H9 (cell line): ENCODE results near the gene KLF17. TPM values are rescaled to one million over a fixed set of nuclear protein-coding genes. Genes with fewer than 3 reads are reported as not detected.

ENCODE experiments used
- DNase-seq: peaks from one replicate; pipeline ENCODE4 v3.0.0-alpha.2; 2017
- H2AFZ ChIP-seq: one replicate; pipeline ENCODE4 v1.6.1; 2013; ENCODE audit warnings: mild to moderate bottlenecking, low read length, control low read depth, moderate library complexity
- H2AK5ac ChIP-seq: 2 replicates; pipeline ENCODE4 v1.6.1; 2013; ENCODE audit warnings: low read length, control low read depth, mixed read lengths; ENCODE audit not compliant: insufficient read length
- H2BK120ac ChIP-seq: one replicate; pipeline ENCODE4 v1.6.1; 2013; ENCODE audit warnings: low read depth, mild to moderate bottlenecking, low read length, control low read depth, inconsistent platforms; ENCODE audit not compliant: poor library complexity, severe bottlenecking
- H2BK12ac ChIP-seq: 2 replicates; pipeline ENCODE4 v1.6.1; 2013; ENCODE audit warnings: low read length, control low read depth, mixed read lengths, low read depth; ENCODE audit not compliant: insufficient read length
- H2BK15ac ChIP-seq: 2 replicates; pipeline ENCODE4 v1.6.1; 2013; ENCODE audit warnings: low read depth, low read length, control low read depth
- H2BK20ac ChIP-seq: one replicate; pipeline ENCODE4 v1.6.1; 2013; ENCODE audit warnings: low read depth, mild to moderate bottlenecking, low read length, control low read depth, inconsistent platforms; ENCODE audit not compliant: poor library complexity, severe bottlenecking
- H2BK5ac ChIP-seq: 2 replicates; pipeline ENCODE4 v1.6.1; 2013; ENCODE audit warnings: low read length, control low read depth, mixed read lengths; ENCODE audit not compliant: insufficient read length
- H3K14ac ChIP-seq: 2 replicates; pipeline ENCODE4 v1.6.1; 2013; ENCODE audit warnings: low read length, control low read depth; ENCODE audit not compliant: insufficient read depth
- H3K18ac ChIP-seq: 2 replicates; pipeline ENCODE4 v1.6.1; 2013; ENCODE audit warnings: low read depth, mild to moderate bottlenecking, mixed read lengths, low read length, control low read depth; ENCODE audit not compliant: insufficient read length
- H3K23ac ChIP-seq: 2 replicates; pipeline ENCODE4 v1.6.1; 2013; ENCODE audit warnings: low read length, control low read depth, mixed read lengths, low read depth; ENCODE audit not compliant: insufficient read length
- H3K23me2 ChIP-seq: 2 replicates; pipeline ENCODE4 v1.6.1; 2013; ENCODE audit warnings: low read depth, mild to moderate bottlenecking, mixed read lengths, low read length, control low read depth; ENCODE audit not compliant: insufficient read length, poor library complexity, severe bottlenecking
- H3K27ac ChIP-seq: 2 replicates; pipeline ENCODE4 v1.5.1; 2013; ENCODE audit warnings: low read length, control low read depth, mixed read lengths, low read depth; ENCODE audit not compliant: insufficient read length
- H3K27me3 ChIP-seq: 2 replicates; pipeline ENCODE4 v1.6.1; 2013; ENCODE audit warnings: low read length, control low read depth, inconsistent platforms; ENCODE audit not compliant: insufficient read depth
- H3K4ac ChIP-seq: 2 replicates; pipeline ENCODE4 v1.6.1; 2013; ENCODE audit warnings: low read depth, mild to moderate bottlenecking, control low read depth, inconsistent platforms, low read length, moderate library complexity
- H3K4me1 ChIP-seq: 2 replicates; pipeline ENCODE4 v1.6.1; 2013; ENCODE audit warnings: low read length, control low read depth, inconsistent platforms; ENCODE audit not compliant: insufficient read depth
- H3K4me2 ChIP-seq: 2 replicates; pipeline ENCODE4 v1.6.1; 2013; ENCODE audit warnings: low read length, control low read depth, mixed read lengths; ENCODE audit not compliant: insufficient read length, insufficient read depth
- H3K56ac ChIP-seq: 2 replicates; pipeline ENCODE4 v1.6.1; 2013; ENCODE audit warnings: low read depth, mild to moderate bottlenecking, mixed read lengths, low read length, control low read depth; ENCODE audit not compliant: insufficient read length
- H3K79me1 ChIP-seq: 2 replicates; pipeline ENCODE4 v1.6.1; 2013; ENCODE audit warnings: low read depth, mild to moderate bottlenecking, moderate library complexity, low read length, control low read depth, inconsistent platforms; ENCODE audit not compliant: insufficient read depth, poor library complexity, severe bottlenecking
- H3K79me2 ChIP-seq: 2 replicates; pipeline ENCODE4 v1.6.1; 2013; ENCODE audit warnings: low read length, control low read depth, inconsistent platforms; ENCODE audit not compliant: insufficient read depth
- H3K9ac ChIP-seq: 2 replicates; pipeline ENCODE4 v1.6.1; 2013; ENCODE audit warnings: low read length, control low read depth, mixed read lengths; ENCODE audit not compliant: insufficient read length; ENCODE audit errors: extremely low read depth
- H3K9me3 ChIP-seq: one replicate; pipeline ENCODE4 v1.6.1; 2013; ENCODE audit warnings: low read depth, low read length, inconsistent platforms; ENCODE audit not compliant: control insufficient read depth
- H3T11ph ChIP-seq: one replicate; pipeline ENCODE4 v1.6.1; 2013; ENCODE audit warnings: mild to moderate bottlenecking, low read length, control low read depth, inconsistent platforms
- H4K20me1 ChIP-seq: one replicate; pipeline ENCODE4 v1.6.1; 2013; ENCODE audit not compliant: control insufficient read depth, insufficient read length, insufficient read depth
- H4K5ac ChIP-seq: 2 replicates; pipeline ENCODE4 v1.6.1; 2013; ENCODE audit warnings: low read depth, mild to moderate bottlenecking, mixed read lengths, low read length, control low read depth; ENCODE audit not compliant: insufficient read length
- H4K8ac ChIP-seq: replicated peaks from 2 replicates; pipeline ENCODE4 v1.6.1; 2013; ENCODE audit warnings: low read length, control low read depth, mixed read lengths, low read depth; ENCODE audit not compliant: insufficient read length
- H4K91ac ChIP-seq: 2 replicates; pipeline ENCODE4 v1.6.1; 2013; ENCODE audit warnings: low read depth, mild to moderate bottlenecking, moderate library complexity, mixed read lengths, low read length, control low read depth; ENCODE audit not compliant: insufficient read length
- H3K27ac Mint-ChIP-seq, 3 experiments: 2 replicates in 2 of 3; 3 replicates in 1 of 3; pipeline ENCODE4 v1.8.0; 2020 to 2021; ENCODE audit warnings: mixed read lengths in 3 of 3, mild to moderate bottlenecking in 1 of 3, moderate library complexity in 1 of 3
- H3K27me3 Mint-ChIP-seq: 2 replicates; pipeline ENCODE4 v1.8.0; 2021; ENCODE audit warnings: low read depth, mild to moderate bottlenecking, moderate library complexity, mixed read lengths
- H3K36me3 Mint-ChIP-seq, 3 experiments: 2 replicates in 2 of 3; 3 replicates in 1 of 3; pipeline ENCODE4 v1.8.0; 2020 to 2021; ENCODE audit warnings: low read depth in 3 of 3, mixed read lengths in 3 of 3; ENCODE audit not compliant: insufficient read depth in 1 of 3
- H3K4me1 Mint-ChIP-seq, 2 experiments: 2 replicates each; pipeline ENCODE4 v1.8.0; 2020; ENCODE audit warnings: mixed read lengths in 2 of 2
- H3K4me3 Mint-ChIP-seq, 2 experiments: 2 replicates in 1 of 2; 3 replicates in 1 of 2; pipeline ENCODE4 v1.8.0; 2020 to 2021; ENCODE audit warnings: mild to moderate bottlenecking in 2 of 2, mixed read lengths in 2 of 2, moderate library complexity in 1 of 2
- H3K9me3 Mint-ChIP-seq, 2 experiments: 2 replicates in 1 of 2; 3 replicates in 1 of 2; pipeline ENCODE4 v1.8.0; 2020; ENCODE audit warnings: mild to moderate bottlenecking in 2 of 2, mixed read lengths in 2 of 2, moderate library complexity in 1 of 2
- CTCF ChIP-seq: fragments of 200-600 bp; sonication (generic); conservative IDR thresholded peaks from 3 replicates; pipeline ENCODE4 v1.8.0; 2021; ENCODE audit warnings: antibody characterized with exemption, mild to moderate bottlenecking
- WGBS: extraction: QIAGEN DNeasy Blood & Tissue Kit; methylation state at CpG from one replicate; pipeline ENCODE4 v1.1.7; 2013; ENCODE audit warnings: missing lambda C conversion rate, low lambda C conversion rate, mixed read lengths; ENCODE audit not compliant: insufficient read length; ENCODE audit errors: extremely low coverage; 5-methylcytosine and 5-hydroxymethylcytosine counted together
- total RNA-seq: library from RNA; stranded (reverse); gene quantifications from 2 replicates; pipeline ENCODE4 v1.2.1, GENCODE V29; 2021

Gene KLF17
- total RNA-seq, 1 experiment from 2014 or later, result 0.09 TPM

- H3K27me3 Mint-ChIP-seq, result peaks cover 12% of the 10 kb centered on the region
Measured at GRCh38 chr1:44100183-44100868, 18.3 kb upstream of the KLF17 start.

More at GRCh38 chr1:44100183-44100868, 18.3 kb upstream of the KLF17 start:
- no peak overlapping the region for H3K9ac ChIP-seq
- no peaks in the 10 kb centered on the region for H4K20me1 ChIP-seq
- H3T11ph ChIP-seq, result no peak overlapping the region
- no peaks in the 10 kb centered on the region for H3K27me3 ChIP-seq
- H3K79me2 ChIP-seq, result no peaks in the 10 kb centered on the region
- no peak overlapping the region for H4K8ac ChIP-seq
- no peak overlapping the region for H2BK20ac ChIP-seq
- H3K9me3 ChIP-seq, result no peaks in the 10 kb centered on the region
- H3K4ac ChIP-seq, result no peak overlapping the region
- no peak overlapping the region for H4K5ac ChIP-seq
- no peaks in the 10 kb centered on the region for H3K4me1 ChIP-seq
- no peak overlapping the region for H4K91ac ChIP-seq
- Mint-ChIP-seq H3K4me3 (no peak overlapping the region), H3K9me3 (peaks cover 7 to 15% of the 10 kb centered on the region in 2 experiments; a peak in 4 of 5 replicates), H3K36me3 (peaks cover 0 to 6% (median 3%) of the 10 kb centered on the region in 3 experiments; a peak in 3 of 7 replicates), H3K4me1 (peaks cover 2 to 4% of the 10 kb centered on the region in 2 experiments; a peak in 1 of 4 replicates), H3K27ac (no peak overlapping the region)
- no peaks in the 10 kb centered on the region for H3K79me1 ChIP-seq
- H3K23ac ChIP-seq, result no peak overlapping the region
- peaks cover 4% of the 10 kb centered on the region for H3K23me2 ChIP-seq
- no peak overlapping the region for H2AK5ac ChIP-seq
- H2AFZ ChIP-seq, result no peak overlapping the region
- H3K18ac ChIP-seq, result no peak overlapping the region
- no peak overlapping the region for H3K56ac ChIP-seq
- no peak overlapping the region for H2BK120ac ChIP-seq
- no peak for DNase-seq
- TF ChIP-seq CTCF, result no peak
- H2BK15ac ChIP-seq, result no peak overlapping the region
- no CpG with 5 or more reads among the region's 9 CpGs for WGBS
- no peak overlapping the region for H3K27ac ChIP-seq
- H2BK5ac ChIP-seq, result no peak overlapping the region
- no peak overlapping the region for H3K14ac ChIP-seq
- H2BK12ac ChIP-seq, result no peak overlapping the region
- H3K4me2 ChIP-seq, result no peak overlapping the region
